Mucosa of rectum (tissue), 2 donors: ENCODE measurements around the gene WDR62.

Experiments
- H3K27ac ChIP-seq, 2 donors: one replicate each; pipeline ENCODE4 v1.7.0; 2013; ENCODE audit warnings: inconsistent platforms in 2 of 2, low read depth in 2 of 2, low read length in 2 of 2
- H3K27me3 ChIP-seq, 2 donors: one replicate each; pipeline ENCODE4 v1.7.0; 2013; ENCODE audit warnings: low read length in 2 of 2; ENCODE audit not compliant: control insufficient read depth in 2 of 2, insufficient read depth in 2 of 2
- H3K36me3 ChIP-seq, 2 donors: one replicate each; pipeline ENCODE4 v1.7.0; 2013; ENCODE audit warnings: low read length in 2 of 2; ENCODE audit not compliant: control insufficient read depth in 2 of 2, insufficient read depth in 2 of 2
- H3K4me1 ChIP-seq, 2 donors: one replicate each; pipeline ENCODE4 v1.7.0; 2013; ENCODE audit warnings: low read length in 2 of 2, mild to moderate bottlenecking in 1 of 2; ENCODE audit not compliant: control insufficient read depth in 2 of 2, insufficient read depth in 2 of 2
- H3K4me3 ChIP-seq, 2 donors: one replicate each; pipeline ENCODE4 v1.7.0; 2013; ENCODE audit warnings: low read length in 2 of 2
- H3K9ac ChIP-seq, 2 donors: one replicate each; pipeline ENCODE4 v1.7.0; 2013; ENCODE audit warnings: low read length in 2 of 2, low read depth in 1 of 2, mild to moderate bottlenecking in 1 of 2
- H3K9me3 ChIP-seq, 2 donors: one replicate each; pipeline ENCODE4 v1.7.0; 2013; ENCODE audit warnings: low read length in 2 of 2; ENCODE audit not compliant: control insufficient read depth in 2 of 2
- donor health status: healthy.
- donor health status: Normal muscosa, but diverticular disease.

The WDR62 gene

GRCh38 chr19:36139473-36140303 is 85.0 kb downstream of the WDR62 start, which contains the start of gene CAPNS1:
Gene CAPNS1, plus strand, starts transcription at chr19:36140066. Its CDS starts 946 bp downstream, at chr19:36141012.
- Histone ChIP-seq H3K27me3 (no peaks in the 10 kb centered on the region), H3K4me3 (peak within 1 kb of the TSS; percentile 98 to 99), H3K9me3 (no peaks in the 10 kb centered on the region), H3K9ac (peak within 1 kb of the TSS; percentile 100), H3K4me1 (peaks cover 17 to 26% of the 10 kb centered on the region in 2 donors), H3K36me3 (peaks cover 20 to 22% of the 10 kb centered on the region in 2 donors), H3K27ac (peak within 1 kb of the TSS; percentile 99 to 100)

- H3K27me3 ChIP-seq = no peaks in the 10 kb centered on the region
- peak overlapping the region; percentile 100 for H3K9ac ChIP-seq
- no peaks in the 10 kb centered on the region for H3K9me3 ChIP-seq
- H3K4me1 ChIP-seq = peaks cover 17 to 26% of the 10 kb centered on the region in 2 donors
- H3K4me3 ChIP-seq = peak overlapping the region; percentile 98 to 99
- H3K36me3 ChIP-seq = peaks cover 23 to 30% of the 10 kb centered on the region in 2 donors
- H3K27ac ChIP-seq = peak overlapping the region; percentile 99 to 100
These were observed 85.8 kb downstream of the WDR62 start for GRCh38 chr19:36140304-36141038.

GRCh38 chr19:36141039-36141927 is 86.6 kb downstream of the WDR62 start:
- Histone ChIP-seq H3K9me3 (no peaks in the 10 kb centered on the region), H3K4me1 (peaks cover 17 to 24% of the 10 kb centered on the region in 2 donors), H3K4me3 (peak overlapping the region; percentile 98 to 99), H3K27me3 (no peaks in the 10 kb centered on the region), H3K9ac (peak overlapping the region in 1 of 2 donors; percentile 100), H3K36me3 (peaks cover 31 to 38% of the 10 kb centered on the region in 2 donors), H3K27ac (peak overlapping the region; percentile 99 to 100)

- no peak overlapping the region for H3K4me3 ChIP-seq
- peaks cover 11 to 19% of the 10 kb centered on the region in 2 donors for H3K4me1 ChIP-seq
- H3K9ac ChIP-seq = no peak overlapping the region
- H3K27ac ChIP-seq = no peak overlapping the region
- H3K27me3 ChIP-seq = no peaks in the 10 kb centered on the region
- no peaks in the 10 kb centered on the region for H3K9me3 ChIP-seq
- H3K36me3 ChIP-seq = peaks cover 37 to 44% of the 10 kb centered on the region in 2 donors
These were observed 87.3 kb downstream of the WDR62 start for GRCh38 chr19:36142046-36142445.

GRCh38 chr19:36142496-36142895 is 87.8 kb downstream of the WDR62 start:
- no peaks in the 10 kb centered on the region for H3K27me3 ChIP-seq
- peaks cover 9 to 14% of the 10 kb centered on the region in 2 donors for H3K4me1 ChIP-seq
- peaks cover 39 to 46% of the 10 kb centered on the region in 2 donors for H3K36me3 ChIP-seq
- no peak overlapping the region for H3K27ac ChIP-seq
- H3K9ac ChIP-seq = no peak overlapping the region
- no peak overlapping the region for H3K4me3 ChIP-seq
- H3K9me3 ChIP-seq = no peaks in the 10 kb centered on the region

- Histone ChIP-seq H3K9ac (no peak overlapping the region), H3K9me3 (no peaks in the 10 kb centered on the region), H3K27me3 (no peaks in the 10 kb centered on the region), H3K4me1 (peaks cover 7 to 9% of the 10 kb centered on the region in 2 donors), H3K4me3 (no peak overlapping the region), H3K27ac (no peak overlapping the region), H3K36me3 (peaks cover 52 to 60% of the 10 kb centered on the region in 2 donors)
These were observed 89.9 kb downstream of the WDR62 start for GRCh38 chr19:36144624-36145023.

GRCh38 chr19:36149673-36150406 is 95.1 kb downstream of the WDR62 start:
- Histone ChIP-seq H3K36me3 (peaks cover 40 to 54% of the 10 kb centered on the region in 2 donors), H3K4me3 (no peak overlapping the region), H3K9me3 (no peaks in the 10 kb centered on the region), H3K4me1 (no peaks in the 10 kb centered on the region), H3K27me3 (no peaks in the 10 kb centered on the region), H3K27ac (no peak overlapping the region), H3K9ac (no peak overlapping the region)

GRCh38 chr19:36150586-36150985 is 95.9 kb downstream of the WDR62 start:
- peaks cover 37 to 46% of the 10 kb centered on the region in 2 donors for H3K36me3 ChIP-seq
- no peaks in the 10 kb centered on the region for H3K4me1 ChIP-seq
- H3K9me3 ChIP-seq = no peaks in the 10 kb centered on the region
- H3K9ac ChIP-seq = peak overlapping the region in 1 of 2 donors; percentile 33
- H3K27me3 ChIP-seq = no peaks in the 10 kb centered on the region
- H3K4me3 ChIP-seq = no peak overlapping the region
- peak overlapping the region in 1 of 2 donors; percentile 85 for H3K27ac ChIP-seq
